A549 (cell line): ENCODE results near the gene TMEM40. TPM values are rescaled to one million over a fixed set of nuclear protein-coding genes. Genes with fewer than 3 reads are reported as not detected.

Source experiments
- ATAC-seq, 2 experiments: fragments of 200-7000 bp in 1 of 2; fragments of >200 bp in 1 of 2; cut with Nextera tagmentation in 1 of 2; cut with Tn5 transposase in 1 of 2; 3 replicates each; pipeline versions ENCODE4 v1.8.0 to v1.9.1; 2018 to 2020; ENCODE audit warnings: mild to moderate bottlenecking in 1 of 2, moderate library complexity in 1 of 2
- CTCF ChIA-PET: fragments of 300-600 bp; sonication (Branson Sonifier 250); formaldehyde crosslinking; extraction: SDS; loops from one replicate; lab custom pipeline; 2021; ENCODE audit warnings: antibody characterized with exemption, inconsistent platforms; lab: Yijun Ruan, JAX
- POLR2A ChIA-PET: fragments of 350-600 bp; formaldehyde crosslinking; extraction: SDS; loops from one replicate; lab custom pipeline; 2021; ENCODE audit warnings: antibody characterized with exemption, inconsistent platforms; lab: Yijun Ruan, JAX
- DNase-seq, 2 experiments: peaks; one replicate each; pipeline versions ENCODE4 v3.0.0 to v3.0.0-alpha.2; 2011 to 2016; ENCODE audit warnings: low read depth in 1 of 2, low spot score in 1 of 2
- FAIRE-seq: peaks from 2 replicates; lab custom pipeline; 2011; peaks lifted over from hg19 to GRCh38; lab: Jason Lieb, UNC
- H3K27ac ChIP-seq, 2 experiments: fragments of >200 bp; sonication (Bioruptor Twin); formaldehyde crosslinking; 3 replicates each; pipeline ENCODE4 v1.5.1; 2016 to 2017
- H3K4me1 ChIP-seq: fragments of >200 bp; sonication (Bioruptor Twin); formaldehyde crosslinking; 3 replicates; pipeline ENCODE4 v1.6.1; 2016
- H3K4me2 ChIP-seq: fragments of >200 bp; sonication (Bioruptor Twin); formaldehyde crosslinking; 3 replicates; pipeline ENCODE4 v1.6.1; 2016
- H3K4me3 ChIP-seq: fragments of >200 bp; sonication (Bioruptor Twin); formaldehyde crosslinking; 3 replicates; pipeline ENCODE4 v1.5.1; 2016
- H3K9me3 ChIP-seq: fragments of >200 bp; sonication (Bioruptor Twin); formaldehyde crosslinking; 3 replicates; pipeline ENCODE4 v1.6.1; 2016
- CBX8 ChIP-seq: fragments of 200-600 bp; sonication (generic); IDR thresholded peaks from 2 replicates; pipeline ENCODE4 v1.6.1; 2016
- EHF ChIP-seq: fragments of 250-450 bp; sonication (Bioruptor Pico); IDR thresholded peaks from 2 replicates; pipeline ENCODE4 v1.5.0; 2020; ENCODE audit warnings: mild to moderate bottlenecking
- ESRRA ChIP-seq: fragments of 150-350 bp; IDR thresholded peaks from 2 replicates; pipeline ENCODE4 v1.6.1; 2014; ENCODE audit warnings: mild to moderate bottlenecking, low read length, borderline replicate concordance
- FOSB ChIP-seq: fragments of 250-450 bp; sonication (Bioruptor Pico); IDR thresholded peaks from 2 replicates; pipeline ENCODE4 v1.5.0; 2020; ENCODE audit warnings: mild to moderate bottlenecking, moderate library complexity
- FOSL2 ChIP-seq, 2 experiments: fragments of 450-650 bp in 1 of 2; fragments of >200 bp in 1 of 2; sonication (Bioruptor Twin) in 1 of 2; formaldehyde crosslinking; IDR thresholded peaks; 2 replicates each; pipeline versions ENCODE4 v1.5.0 to v1.6.1; 2016 to 2020; ENCODE audit warnings: mild to moderate bottlenecking in 1 of 2, moderate library complexity in 1 of 2
- FOXS1 ChIP-seq: fragments of 250-450 bp; sonication (Bioruptor Pico); IDR thresholded peaks from 2 replicates; pipeline ENCODE4 v1.5.0; 2020; ENCODE audit warnings: mild to moderate bottlenecking, moderate library complexity
- HOXB5 ChIP-seq: fragments of 250-450 bp; sonication (Bioruptor Pico); IDR thresholded peaks from 2 replicates; pipeline ENCODE4 v1.5.0; 2020; ENCODE audit warnings: mild to moderate bottlenecking, moderate library complexity
- JUNB ChIP-seq: fragments of >200 bp; sonication (Bioruptor Twin); formaldehyde crosslinking; IDR thresholded peaks from 2 replicates; pipeline ENCODE4 v1.6.1; 2016
- MAZ ChIP-seq: fragments of 150-350 bp; IDR thresholded peaks from 2 replicates; pipeline ENCODE4 v1.6.1; 2014; ENCODE audit warnings: antibody characterized with exemption, low read depth, low read length, borderline replicate concordance
- NFE2L2 ChIP-seq: fragments of 150-350 bp; conservative IDR thresholded peaks from 2 replicates; pipeline ENCODE4 v1.6.1; 2014; ENCODE audit warnings: low read length
- RAD21 ChIP-seq, 2 experiments: fragments of >200 bp in 1 of 2; sonication (Bioruptor Twin) in 1 of 2; formaldehyde crosslinking in 1 of 2; IDR thresholded peaks in 1 of 2; conservative IDR thresholded peaks in 1 of 2; 2 replicates in 1 of 2; 3 replicates in 1 of 2; pipeline ENCODE4 v1.6.1; 2012 to 2018; ENCODE audit warnings: inconsistent platforms in 1 of 2
- RARB ChIP-seq: fragments of 250-450 bp; sonication (Bioruptor Pico); IDR thresholded peaks from 2 replicates; pipeline ENCODE4 v1.8.0; 2021; ENCODE audit warnings: mild to moderate bottlenecking, moderate library complexity
- RCOR1 ChIP-seq: fragments of 150-350 bp; IDR thresholded peaks from 2 replicates; pipeline ENCODE4 v1.6.1; 2014; ENCODE audit warnings: antibody characterized with exemption, low read length, low read depth
- SREBF2 ChIP-seq: fragments of 450-650 bp; IDR thresholded peaks from 2 replicates; pipeline ENCODE4 v1.6.1; 2014; ENCODE audit warnings: mild to moderate bottlenecking, moderate library complexity
- TP53 ChIP-seq: fragments of 250-450 bp; sonication (Bioruptor Pico); IDR thresholded peaks from 2 replicates; pipeline ENCODE4 v1.5.0; 2021; ENCODE audit warnings: mild to moderate bottlenecking, moderate library complexity
- ZNF302 ChIP-seq: fragments of 250-450 bp; sonication (Bioruptor Pico); IDR thresholded peaks from 2 replicates; pipeline ENCODE4 v1.9.0; 2021; ENCODE audit warnings: inconsistent platforms, mild to moderate bottlenecking, moderate library complexity
- WGBS: methylation state at CpG from one replicate; pipeline ENCODE4 v1.1.6; 2017; ENCODE audit errors: missing lambda C conversion rate; 5-methylcytosine and 5-hydroxymethylcytosine counted together
- polyA plus RNA-seq, 4 experiments: library from polyadenylated mRNA; depleted of rRNA in 3 of 4; stranded (reverse); fragments of >200 nt; fragmentation: RNase III in 1 of 4; extraction: RNeasy Plus Mini Kit Qiagen cat#74134 plus additional on column Dnase treatment in 1 of 4; gene quantifications; 2 replicates in 3 of 4; 3 replicates in 1 of 4; pipeline ENCODE4 v1.2.3, GENCODE V29; 2011 to 2017
- TF ChIP-seq, protein P1 (sequence below): IDR thresholded peaks from 2 replicates; pipeline ENCODE4 v1.6.1; 2012
- TF ChIP-seq, protein P2 (sequence below): IDR thresholded peaks from 2 replicates; pipeline ENCODE4 v1.6.1; 2012
- TF ChIP-seq, protein P3 (sequence below): fragments of 250-450 bp; sonication (Bioruptor Pico); IDR thresholded peaks from 2 replicates; pipeline ENCODE4 v1.5.0; 2021; ENCODE audit warnings: mild to moderate bottlenecking, moderate library complexity, borderline replicate concordance

Gene TMEM40
- polyA plus RNA-seq, 2 of the 4 experiments (the other 2 are of a cell fraction): 0.13 to 0.18 TPM

DNA sequence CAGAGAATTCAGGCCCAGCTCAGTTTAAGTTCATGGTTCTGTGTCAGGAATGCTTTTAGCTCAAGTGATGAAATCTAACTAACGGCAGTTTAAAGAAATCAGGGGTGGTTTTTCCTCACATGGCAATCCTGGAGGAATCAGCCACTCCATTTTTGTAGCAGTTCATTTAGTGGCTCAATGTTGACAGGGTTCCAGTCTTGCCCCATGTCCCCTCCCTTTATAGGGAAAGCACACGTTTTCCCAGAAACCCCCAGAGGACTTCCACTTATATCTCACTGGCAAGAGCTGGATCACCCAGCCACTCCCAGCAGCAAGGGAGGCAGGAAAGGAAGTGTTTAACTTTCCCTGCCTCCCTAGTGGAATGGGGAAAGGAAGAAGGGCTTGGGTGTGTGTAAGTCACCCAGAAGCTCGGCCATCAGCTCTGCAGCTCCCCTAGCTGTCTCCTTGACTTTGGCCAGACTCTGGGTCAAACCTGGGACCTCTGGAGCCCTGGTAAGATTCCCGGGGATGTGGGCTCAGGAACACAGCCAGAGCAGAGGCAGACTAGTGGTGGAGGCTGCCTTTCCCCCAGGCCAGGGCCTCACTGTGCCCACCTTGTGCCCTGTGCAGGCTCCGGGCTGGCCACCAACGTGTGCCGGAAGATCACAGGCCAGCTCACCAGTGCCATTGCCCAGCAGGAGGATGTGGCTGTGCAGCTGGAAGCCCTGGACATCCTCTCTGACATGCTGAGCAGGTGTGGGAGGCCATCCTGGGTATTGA is 48.7 kb upstream of the TMEM40 start:
- peaks cover 11% of the 10 kb centered on the region for H3K4me1 ChIP-seq
- H3K27ac ChIP-seq: no peak overlapping the region
- ATAC-seq (no peak), FAIRE-seq (no peak)
- H3K9me3 ChIP-seq: no peaks in the 10 kb centered on the region
- CTCF ChIA-PET: interaction anchor here (0.7 to 9.9 kb wide), 9 partner anchors 10 to 100 kb away, joined by 3 to 113 read pairs (median 4); partner anchors contain the start of gene RPL32
- no peak overlapping the region for H3K4me2 ChIP-seq
- TF ChIP-seq MAZ (no peak), NFE2L2 (no peak), EHF (no peak), CBX8 (no peak), ESRRA (no peak), ZNF302 (CRISPR knock-in tag) (no peak), FOSB (CRISPR knock-in tag) (no peak)
- TF ChIP-seq, protein P1, sequence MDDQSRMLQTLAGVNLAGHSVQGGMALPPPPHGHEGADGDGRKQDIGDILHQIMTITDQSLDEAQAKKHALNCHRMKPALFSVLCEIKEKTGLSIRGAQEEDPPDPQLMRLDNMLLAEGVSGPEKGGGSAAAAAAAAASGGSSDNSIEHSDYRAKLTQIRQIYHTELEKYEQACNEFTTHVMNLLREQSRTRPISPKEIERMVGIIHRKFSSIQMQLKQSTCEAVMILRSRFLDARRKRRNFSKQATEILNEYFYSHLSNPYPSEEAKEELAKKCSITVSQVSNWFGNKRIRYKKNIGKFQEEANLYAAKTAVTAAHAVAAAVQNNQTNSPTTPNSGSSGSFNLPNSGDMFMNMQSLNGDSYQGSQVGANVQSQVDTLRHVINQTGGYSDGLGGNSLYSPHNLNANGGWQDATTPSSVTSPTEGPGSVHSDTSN: no peak
- TF ChIP-seq, all 56 proteins: peak for 0
- POLR2A ChIA-PET: no interaction called here
- WGBS: 68% methylated on average over 4 of the region's 7 CpGs
- no peak overlapping the region for H3K4me3 ChIP-seq
- DNase-seq: no peak

DNA sequence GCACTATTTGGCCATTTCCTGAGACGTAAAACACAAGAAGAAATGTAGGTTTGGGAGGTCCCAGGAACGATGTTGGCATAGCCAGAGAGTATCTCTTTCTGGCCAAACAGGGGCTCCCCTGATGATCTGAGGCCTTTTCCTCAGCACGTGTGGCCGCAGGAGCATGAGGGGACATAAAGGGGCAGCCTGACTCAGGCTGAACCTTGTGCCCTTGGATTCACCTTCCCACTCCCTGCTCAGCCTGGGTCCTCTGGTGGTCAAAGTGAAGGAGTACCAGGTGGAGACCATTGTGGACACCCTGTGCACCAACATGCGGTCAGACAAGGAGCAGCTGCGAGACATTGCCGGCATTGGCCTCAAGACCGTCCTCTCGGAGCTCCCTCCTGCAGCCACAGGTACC is 48.0 kb upstream of the TMEM40 start:
- Histone ChIP-seq H3K4me3 (no peak overlapping the region), H3K27ac (no peak overlapping the region), H3K4me2 (no peak overlapping the region), H3K9me3 (no peaks in the 10 kb centered on the region), H3K4me1 (peaks cover 11% of the 10 kb centered on the region)
- TF ChIP-seq, protein P2, sequence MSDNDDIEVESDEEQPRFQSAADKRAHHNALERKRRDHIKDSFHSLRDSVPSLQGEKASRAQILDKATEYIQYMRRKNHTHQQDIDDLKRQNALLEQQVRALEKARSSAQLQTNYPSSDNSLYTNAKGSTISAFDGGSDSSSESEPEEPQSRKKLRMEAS: no peak
- TF ChIP-seq ESRRA (peak; percentile 60; the same call in 1 of the 2 replicates), RAD21 (conservative IDR thresholded peaks at IDR 0.05 in 1 of 2, IDR thresholded peaks at IDR 0.05 in 1 of 2) (0 out of 5 replicates have a peak, but pooled peaks of 1 of the 2 experiments have one; percentile 1)
- WGBS: 87% methylated on average over 9 of the region's 9 CpGs
- ATAC-seq (no peak), DNase-seq (no peak), FAIRE-seq (no peak)
- ChIA-PET POLR2A (no interaction called here), CTCF (interaction anchor here (0.7 to 9.9 kb wide), 9 partner anchors 8 to 99 kb away, joined by 3 to 113 read pairs (median 3); no protein-coding TSS in a partner anchor)

DNA sequence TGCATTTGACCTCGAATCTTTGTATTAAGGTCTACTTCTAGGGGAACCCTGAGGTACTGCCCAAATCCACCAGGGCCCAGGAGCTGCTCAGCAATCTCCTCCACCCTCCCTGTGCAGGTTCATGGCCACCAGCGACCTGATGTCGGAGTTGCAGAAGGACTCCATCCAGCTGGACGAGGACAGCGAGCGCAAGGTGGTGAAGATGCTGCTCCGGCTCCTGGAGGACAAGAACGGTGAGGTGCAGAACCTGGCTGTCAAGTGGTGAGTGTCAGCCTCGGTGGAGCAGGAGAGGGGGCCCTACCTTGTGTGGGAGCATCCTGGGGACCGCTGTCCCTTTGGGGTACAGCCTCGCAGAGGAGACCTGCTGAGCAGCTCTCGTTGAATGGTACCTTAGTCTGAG is 44.3 kb upstream of the TMEM40 start:
- POLR2A ChIA-PET: interaction anchor here (0.7 kb wide), 1 partner anchor 216 kb away, joined by 3 read pairs; no protein-coding TSS in a partner anchor

More for the DNA sequence above, 44.3 kb upstream of the TMEM40 start:
- H3K27ac ChIP-seq: no peak overlapping the region
- TF ChIP-seq SREBF2 (no peak), FOSB (CRISPR knock-in tag) (no peak), FOSL2 (IDR thresholded peaks at IDR 0.05) (no peak), FOSL2 (CRISPR knock-in tag; IDR thresholded peaks at IDR 0.05) (no peak), FOXS1 (no peak), HOXB5 (CRISPR knock-in tag) (no peak), TP53 (CRISPR knock-in tag) (no peak), MAZ (no peak), JUNB (no peak), RARB (CRISPR knock-in tag) (no peak), RCOR1 (no peak)
- TF ChIP-seq, protein P3, sequence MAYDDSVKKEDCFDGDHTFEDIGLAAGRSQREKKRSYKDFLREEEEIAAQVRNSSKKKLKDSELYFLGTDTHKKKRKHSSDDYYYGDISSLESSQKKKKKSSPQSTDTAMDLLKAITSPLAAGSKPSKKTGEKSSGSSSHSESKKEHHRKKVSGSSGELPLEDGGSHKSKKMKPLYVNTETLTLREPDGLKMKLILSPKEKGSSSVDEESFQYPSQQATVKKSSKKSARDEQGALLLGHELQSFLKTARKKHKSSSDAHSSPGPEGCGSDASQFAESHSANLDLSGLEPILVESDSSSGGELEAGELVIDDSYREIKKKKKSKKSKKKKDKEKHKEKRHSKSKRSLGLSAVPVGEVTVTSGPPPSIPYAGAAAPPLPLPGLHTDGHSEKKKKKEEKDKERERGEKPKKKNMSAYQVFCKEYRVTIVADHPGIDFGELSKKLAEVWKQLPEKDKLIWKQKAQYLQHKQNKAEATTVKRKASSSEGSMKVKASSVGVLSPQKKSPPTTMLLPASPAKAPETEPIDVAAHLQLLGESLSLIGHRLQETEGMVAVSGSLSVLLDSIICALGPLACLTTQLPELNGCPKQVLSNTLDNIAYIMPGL (CRISPR knock-in tag): no peak
- TF ChIP-seq, all 56 proteins: peak for 0
- FAIRE-seq (no peak), ATAC-seq (no peak), DNase-seq (no peak)
- 83% methylated on average over 12 of the region's 12 CpGs for whole genome bisulfite sequencing
- Histone ChIP-seq H3K9me3 (no peaks in the 10 kb centered on the region), H3K4me1 (no peaks in the 10 kb centered on the region), H3K4me3 (no peak overlapping the region), H3K4me2 (no peak overlapping the region)
- CTCF ChIA-PET: interaction anchor here (0.9 to 1.7 kb wide), 3 partner anchors 11 to 23 kb away, joined by 3 to 8 read pairs (median 5); no protein-coding TSS in a partner anchor
